CD4-positive, alpha-beta T cell (primary cell): ENCODE results near the gene PRRT4. TPM values are rescaled to one million over a fixed set of nuclear protein-coding genes. Genes with fewer than 3 reads are reported as not detected.

Experiments used
- ATAC-seq: fragments of 200-7000 bp; cut with Tn5 transposase; one replicate; pipeline ENCODE4 v1.10.0; 2022; ENCODE audit warnings: mild to moderate bottlenecking; ENCODE audit not compliant: poor library complexity
- CTCF ChIA-PET: fragments of 350-600 bp; sonication (Branson Sonifier 250); formaldehyde crosslinking; loops from one replicate; lab custom pipeline; 2021; ENCODE audit warnings: antibody characterized with exemption, inconsistent platforms; lab: Charles Lee
- POLR2A ChIA-PET: fragments of 350-600 bp; sonication (Branson Sonifier 250); formaldehyde crosslinking; loops from one replicate; lab custom pipeline; 2021; ENCODE audit warnings: antibody characterized with exemption, inconsistent platforms; lab: Charles Lee
- DNase-seq, 14 experiments: peaks; one replicate each; pipeline ENCODE4 v3.0.0-alpha.2; 2013 to 2020; ENCODE audit warnings: mixed read lengths in 2 of 14
- H3K27ac ChIP-seq, 2 donors: one replicate each; pipeline versions ENCODE4 v1.5.1 to v1.7.0; 2013; ENCODE audit warnings: low read length in 2 of 2, low read depth in 1 of 2, mild to moderate bottlenecking in 1 of 2
- H3K27me3 ChIP-seq, 2 experiments: 1 replicate in 1 of 2; 2 replicates in 1 of 2; pipeline versions ENCODE4 v1.6.1 to v1.7.0; 2013; ENCODE audit warnings: low read length in 2 of 2, control low read depth in 1 of 2, mild to moderate bottlenecking in 1 of 2, moderate library complexity in 1 of 2; ENCODE audit not compliant: insufficient read depth in 2 of 2, control insufficient read depth in 1 of 2
- H3K36me3 ChIP-seq: one replicate; pipeline ENCODE4 v1.6.1; 2013; ENCODE audit warnings: low read length, control low read depth; ENCODE audit not compliant: insufficient read depth
- H3K4me1 ChIP-seq: one replicate; pipeline ENCODE4 v1.6.1; 2013; ENCODE audit warnings: low read length, control low read depth; ENCODE audit not compliant: insufficient read depth
- H3K4me3 ChIP-seq: one replicate; pipeline ENCODE4 v1.5.1; 2013; ENCODE audit warnings: mild to moderate bottlenecking, low read length, moderate library complexity
- H3K9me3 ChIP-seq, 2 experiments: 1 replicate in 1 of 2; 2 replicates in 1 of 2; pipeline versions ENCODE4 v1.6.1 to v1.7.0; 2013; ENCODE audit warnings: low read length in 2 of 2, mild to moderate bottlenecking in 2 of 2, control low read depth in 1 of 2, moderate library complexity in 1 of 2; ENCODE audit not compliant: control insufficient read depth in 1 of 2, insufficient read depth in 1 of 2
- H3K27ac Mint-ChIP-seq: one replicate; pipeline ENCODE4 v1.8.0; 2020; ENCODE audit warnings: mixed read lengths
- H3K27me3 Mint-ChIP-seq: one replicate; pipeline ENCODE4 v1.8.0; 2021; ENCODE audit warnings: mixed read lengths
- H3K36me3 Mint-ChIP-seq: one replicate; pipeline ENCODE4 v1.8.0; 2021; ENCODE audit warnings: low read depth, mixed read lengths
- H3K4me1 Mint-ChIP-seq: one replicate; pipeline ENCODE4 v1.8.0; 2021; ENCODE audit warnings: low read depth, mixed read lengths
- H3K4me3 Mint-ChIP-seq: one replicate; pipeline ENCODE4 v1.8.0; 2020; ENCODE audit warnings: mild to moderate bottlenecking, mixed read lengths
- H3K9me3 Mint-ChIP-seq: one replicate; pipeline ENCODE4 v1.8.0; 2020; ENCODE audit warnings: mixed read lengths
- intact Hi-C, 2 experiments: fragments of 100-400 bp; cut with DNase I in 1 of 2; cut with micrococcal nuclease in 1 of 2; formaldehyde crosslinking; loops; one replicate each; pipeline versions ENCODE4 v1.15.1 to v1.9.0; 2023 to 2025; cut with DNase I, micrococcal nuclease
- total RNA-seq, 174 experiments: library from RNA in 2 of 174; stranded (reverse) in 2 of 174; gene quantifications; one replicate each; pipeline ENCODE4 v1.2.3 and lab custom pipeline; 2021 to 2026
- TF ChIP-seq, protein P1 (sequence below): fragments of 200-600 bp; IDR thresholded peaks from one replicate; pipeline ENCODE4 v1.8.0; 2022; ENCODE audit warnings: antibody characterized with exemption, mild to moderate bottlenecking

Gene PRRT4
- total RNA-seq, 2 experiments from 2014 or later: 0.47 to 0.63 TPM

DNA sequence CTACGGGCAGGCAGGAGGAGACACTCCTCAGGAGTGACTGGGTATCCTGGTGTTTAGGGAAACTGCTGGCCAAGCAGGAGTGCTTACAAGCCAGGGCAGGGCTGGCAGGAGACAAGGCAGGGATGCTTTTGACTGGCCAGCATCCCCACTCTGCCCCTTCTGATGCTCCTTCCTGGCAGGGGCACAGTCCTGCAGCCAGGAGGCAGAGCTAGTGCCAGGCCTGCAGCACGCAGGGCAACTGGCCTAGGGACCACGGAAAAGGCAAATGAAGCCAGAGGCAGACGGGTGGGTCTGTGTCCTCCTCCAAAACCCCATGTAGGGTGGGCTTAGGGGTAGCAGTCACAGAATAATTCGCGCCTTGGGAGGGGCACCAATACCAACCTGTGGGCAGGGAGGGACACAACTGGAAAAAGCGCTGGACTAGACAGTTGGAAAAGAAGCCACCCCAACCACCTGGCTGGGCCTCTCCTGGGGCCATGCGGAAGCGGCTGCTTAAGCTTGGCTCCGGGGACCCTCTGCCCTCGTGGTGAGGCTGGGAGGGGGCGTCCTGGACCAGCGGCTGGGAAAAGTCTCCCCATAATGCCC is 43.5 kb upstream of the PRRT4 start:
- no peak overlapping the region for H3K27ac ChIP-seq
- Mint-ChIP-seq H3K36me3 (peaks cover 29% of the 10 kb centered on the region), H3K27me3 (no peaks in the 10 kb centered on the region), H3K4me3 (peak overlapping the region; percentile 90), H3K9me3 (no peaks in the 10 kb centered on the region), H3K27ac (peak overlapping the region; percentile 78), H3K4me1 (peaks cover 56% of the 10 kb centered on the region)
- CTCF ChIA-PET: interaction anchor here (1.0 to 5.1 kb wide), 2 partner anchors 21 to 50 kb away, joined by 3 to 28 read pairs; partner anchors contain the start of gene HILPDA
- no peaks in the 10 kb centered on the region for H3K9me3 ChIP-seq
- no peaks in the 10 kb centered on the region for H3K27me3 ChIP-seq
- ATAC-seq (no peak), DNase-seq (peak in 1 of 14 experiments; percentile 27)
- H3K4me1 ChIP-seq: peaks cover 53% of the 10 kb centered on the region
- intact Hi-C loops: loop anchor here (2.0 to 5.0 kb wide), 3 partner anchors 50 to 753 kb away; partner anchors contain the start of genes HILPDA (in 1 of the 2), RBM28 (in 1 of the 2) and SND1 (in 1 of the 2)
- H3K4me3 ChIP-seq: peak overlapping the region; percentile 72
- TF ChIP-seq, protein P1, sequence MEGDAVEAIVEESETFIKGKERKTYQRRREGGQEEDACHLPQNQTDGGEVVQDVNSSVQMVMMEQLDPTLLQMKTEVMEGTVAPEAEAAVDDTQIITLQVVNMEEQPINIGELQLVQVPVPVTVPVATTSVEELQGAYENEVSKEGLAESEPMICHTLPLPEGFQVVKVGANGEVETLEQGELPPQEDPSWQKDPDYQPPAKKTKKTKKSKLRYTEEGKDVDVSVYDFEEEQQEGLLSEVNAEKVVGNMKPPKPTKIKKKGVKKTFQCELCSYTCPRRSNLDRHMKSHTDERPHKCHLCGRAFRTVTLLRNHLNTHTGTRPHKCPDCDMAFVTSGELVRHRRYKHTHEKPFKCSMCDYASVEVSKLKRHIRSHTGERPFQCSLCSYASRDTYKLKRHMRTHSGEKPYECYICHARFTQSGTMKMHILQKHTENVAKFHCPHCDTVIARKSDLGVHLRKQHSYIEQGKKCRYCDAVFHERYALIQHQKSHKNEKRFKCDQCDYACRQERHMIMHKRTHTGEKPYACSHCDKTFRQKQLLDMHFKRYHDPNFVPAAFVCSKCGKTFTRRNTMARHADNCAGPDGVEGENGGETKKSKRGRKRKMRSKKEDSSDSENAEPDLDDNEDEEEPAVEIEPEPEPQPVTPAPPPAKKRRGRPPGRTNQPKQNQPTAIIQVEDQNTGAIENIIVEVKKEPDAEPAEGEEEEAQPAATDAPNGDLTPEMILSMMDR: no peak
- peaks cover 17% of the 10 kb centered on the region for H3K36me3 ChIP-seq
- POLR2A ChIA-PET: interaction anchor here (1.1 to 1.6 kb wide), 3 partner anchors 20 to 61 kb away, joined by 3 to 5 read pairs (median 3); partner anchors contain the start of genes HILPDA and RBM28

DNA sequence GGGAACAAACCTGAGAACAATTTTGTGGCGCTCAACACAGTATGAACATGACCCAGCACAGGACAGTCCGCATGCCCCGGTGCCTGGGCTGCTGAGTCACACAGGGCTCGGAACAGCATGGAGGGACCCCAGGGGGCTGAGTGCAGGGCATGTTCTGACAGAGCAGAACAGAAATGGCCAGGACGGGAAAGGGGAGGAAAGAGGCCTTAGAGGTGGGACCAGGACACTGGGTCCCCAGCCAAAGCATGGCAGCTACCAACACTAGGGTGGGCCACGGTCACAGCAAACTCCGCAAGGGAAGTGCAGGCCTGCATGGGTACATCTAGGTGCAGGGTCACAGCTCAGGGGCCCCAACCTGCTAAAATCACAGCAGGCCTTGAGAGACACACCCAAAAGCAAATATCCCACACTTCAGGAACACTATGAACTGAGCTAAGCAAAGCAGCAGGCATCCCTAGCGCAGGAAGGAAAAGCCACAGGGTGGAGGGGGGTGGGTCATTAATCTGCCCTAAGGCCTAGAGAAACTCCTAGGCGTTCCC is 42.7 kb upstream of the PRRT4 start:
- TF ChIP-seq, protein P1: no peak
- Mint-ChIP-seq H3K4me3 (peak overlapping the region; percentile 81), H3K36me3 (peaks cover 35% of the 10 kb centered on the region), H3K27ac (peak overlapping the region; percentile 78), H3K27me3 (no peaks in the 10 kb centered on the region), H3K4me1 (peaks cover 55% of the 10 kb centered on the region), H3K9me3 (no peaks in the 10 kb centered on the region)
- H3K27me3 ChIP-seq: no peaks in the 10 kb centered on the region
- no peaks in the 10 kb centered on the region for H3K9me3 ChIP-seq
- DNase-seq: no peak
- H3K27ac ChIP-seq: no peak overlapping the region
- H3K4me3 ChIP-seq: peak overlapping the region; percentile 72
- POLR2A ChIA-PET: interaction anchor here (1.1 kb wide), 2 partner anchors 21 to 60 kb away, joined by 3 read pairs; partner anchors contain the start of gene RBM28
- CTCF ChIA-PET: interaction anchor here (1.0 to 5.1 kb wide), 3 partner anchors 22 to 57 kb away, joined by 3 to 28 read pairs (median 3); partner anchors contain the start of gene HILPDA
- no peak for ATAC-seq
- intact Hi-C loops: loop anchor here in 1 of 2 experiments (2.0 kb wide), 1 partner anchor 51 kb away; the partner anchor contains the start of gene HILPDA
- H3K36me3 ChIP-seq: peaks cover 22% of the 10 kb centered on the region
- H3K4me1 ChIP-seq: peaks cover 49% of the 10 kb centered on the region

DNA sequence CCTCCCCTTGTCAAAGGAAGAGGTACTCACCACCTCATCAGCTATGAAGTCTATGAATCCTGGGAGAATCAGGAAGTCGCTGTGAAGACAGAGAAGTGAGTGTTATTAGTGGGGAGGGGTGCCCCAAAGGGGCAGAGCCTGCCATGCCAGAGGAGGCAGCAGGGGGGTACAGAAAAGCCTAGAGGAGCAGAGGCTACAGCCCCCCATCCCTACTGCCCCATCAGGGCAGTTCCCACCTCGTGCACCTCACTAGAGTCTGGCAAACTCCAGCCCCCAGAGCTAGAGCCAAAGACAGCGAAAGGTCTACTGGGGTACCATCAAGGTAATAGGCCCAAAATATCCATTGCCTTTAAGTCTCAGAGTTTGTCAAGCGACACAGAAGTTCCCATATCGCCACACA is 42.2 kb upstream of the PRRT4 start:
- H3K9me3 ChIP-seq: no peaks in the 10 kb centered on the region
- TF ChIP-seq, protein P1: no peak
- ATAC-seq (no peak), DNase-seq (no peak)
- H3K27ac Mint-ChIP-seq: peak overlapping the region; percentile 78
- intact Hi-C loops: loop anchor here in 1 of 2 experiments (2.0 kb wide), 1 partner anchor 51 kb away; the partner anchor contains the start of gene HILPDA
- no peaks in the 10 kb centered on the region for H3K27me3 Mint-ChIP-seq
- no peaks in the 10 kb centered on the region for H3K9me3 Mint-ChIP-seq
- POLR2A ChIA-PET: interaction anchor here (0.5 kb wide), 1 partner anchor 733 kb away, joined by 3 read pairs; no protein-coding TSS in a partner anchor
- H3K4me3 ChIP-seq: no peak overlapping the region
- peaks cover 24% of the 10 kb centered on the region for H3K36me3 ChIP-seq
- no peaks in the 10 kb centered on the region for H3K27me3 ChIP-seq
- H3K27ac ChIP-seq: no peak overlapping the region
- H3K4me3 Mint-ChIP-seq: peak overlapping the region; percentile 81
- peaks cover 36% of the 10 kb centered on the region for H3K36me3 Mint-ChIP-seq
- peaks cover 49% of the 10 kb centered on the region for H3K4me1 Mint-ChIP-seq
- CTCF ChIA-PET: interaction anchor here (1.2 to 5.1 kb wide), 2 partner anchors 23 to 58 kb away, joined by 3 to 28 read pairs; no protein-coding TSS in a partner anchor
- H3K4me1 ChIP-seq: peaks cover 45% of the 10 kb centered on the region
